Activated CD4-positive, alpha-beta memory T cell treated with anti-CD3 and anti-CD28 coated beads for 36 hours (primary cell): ENCODE measurements around the gene B3GALT4. TPM values are rescaled to one million over a fixed set of nuclear protein-coding genes. Genes with fewer than 3 reads are reported as not detected.

ENCODE experiments used
- microRNA-seq: library from miRNA; unstranded; fragments of <30 nt; microRNA quantifications from one replicate; pipeline ENCODE4 v1.2.0, GENCODE V29; 2022; ENCODE audit warnings: borderline number of aligned reads, borderline microRNAs expressed, borderline replicate concordance
- total RNA-seq, 2 experiments: library from RNA; stranded (reverse); gene quantifications; one replicate each; pipeline ENCODE4 v1.2.3, GENCODE V29; 2021

B3GALT4 gene
- total RNA-seq, 2 experiments from 2014 or later, result 5.9 to 6.7 TPM

Small RNAs within 50 kb of the gene (microRNA-seq; reads per million reads assigned to microRNA genes)
- gene MIR6834, result not detected
- gene MIR6873, result not detected

Other genes with a start within 250 kb of the B3GALT4 start
- 10 to 100 TPM; 19.3 to 20.9 TPM for gene HLA-DPA1, start 203.5 kb upstream of the B3GALT4 start, total RNA-seq
- 1 to 10 TPM; 5.1 to 6.9 TPM for gene HLA-DPB1, start 201.1 kb upstream of the B3GALT4 start, total RNA-seq
- 1 to 10 TPM in 1 of 2 experiments, under 1 TPM in 1; 0.69 to 1.0 TPM for gene COL11A2, start 84.7 kb upstream of the B3GALT4 start, total RNA-seq
- gene RXRB, start 76.5 kb upstream of the B3GALT4 start, total RNA-seq, result 10 to 100 TPM; 40.9 to 41.4 TPM
- gene SLC39A7, start 76.3 kb upstream of the B3GALT4 start, total RNA-seq, result 10 to 100 TPM; 42.0 to 45.7 TPM
- gene HSD17B8, start 72.5 kb upstream of the B3GALT4 start, total RNA-seq, result 10 to 100 TPM; 35.3 to 36.1 TPM
- 10 to 100 TPM; 25.4 to 28.4 TPM for gene RING1, start 68.6 kb upstream of the B3GALT4 start, total RNA-seq
- gene VPS52, start 5.2 kb upstream of the B3GALT4 start, total RNA-seq, result 10 to 100 TPM; 32.7 to 33.7 TPM
- gene RPS18, start 5.0 kb upstream of the B3GALT4 start, total RNA-seq, result 1,000 to 10,000 TPM; 4,372 to 4,391 TPM
- 10 to 100 TPM; 59.4 to 60.7 TPM for gene WDR46, start 12.1 kb downstream of the B3GALT4 start, total RNA-seq
- 10 to 100 TPM; 78.5 to 90.9 TPM for gene PFDN6, start 12.5 kb downstream of the B3GALT4 start, total RNA-seq
- gene RGL2, start 21.8 kb downstream of the B3GALT4 start, total RNA-seq, result 10 to 100 TPM; 24.6 to 26.0 TPM
- 100 to 1,000 TPM; 202 to 213 TPM for gene TAPBP, start 37.0 kb downstream of the B3GALT4 start, total RNA-seq
- gene ZBTB22, start 40.6 kb downstream of the B3GALT4 start, total RNA-seq, result 10 to 100 TPM; 11.0 to 12.1 TPM
- 10 to 100 TPM; 60.5 to 64.1 TPM for gene DAXX, start 45.8 kb downstream of the B3GALT4 start, total RNA-seq
- 100 to 1,000 TPM in 1 of 2 experiments, 10 to 100 TPM in 1; 94.6 to 103 TPM for gene KIFC1, start 114.7 kb downstream of the B3GALT4 start, total RNA-seq
- 10 to 100 TPM; 32.4 to 42.3 TPM for gene PHF1, start 133.9 kb downstream of the B3GALT4 start, total RNA-seq
- 100 to 1,000 TPM; 190 to 198 TPM for gene CUTA, start 141.0 kb downstream of the B3GALT4 start, total RNA-seq
- gene SYNGAP1, start 142.9 kb downstream of the B3GALT4 start, total RNA-seq, result 10 to 100 TPM; 34.3 to 35.8 TPM
- gene ZBTB9, start 177.5 kb downstream of the B3GALT4 start, total RNA-seq, result 10 to 100 TPM in 1 of 2 experiments, 1 to 10 TPM in 1; 9.7 to 10.1 TPM